ENCODE measurements around the gene COL9A2. TPM values are rescaled to one million over a fixed set of nuclear protein-coding genes. Genes with fewer than 3 reads are reported as not detected.

Gene COL9A2
- polyA plus RNA-seq, 4 donors = 18.8 to 32.0 (median 23.5) TPM

GRCh38 chr1:40265298-40265697 lies 51.8 kb downstream of the COL9A2 start:
- no peak for DNase-seq (ENCODE audit: low read depth in 4 of 4, low spot score in 3 of 4)

DNA sequence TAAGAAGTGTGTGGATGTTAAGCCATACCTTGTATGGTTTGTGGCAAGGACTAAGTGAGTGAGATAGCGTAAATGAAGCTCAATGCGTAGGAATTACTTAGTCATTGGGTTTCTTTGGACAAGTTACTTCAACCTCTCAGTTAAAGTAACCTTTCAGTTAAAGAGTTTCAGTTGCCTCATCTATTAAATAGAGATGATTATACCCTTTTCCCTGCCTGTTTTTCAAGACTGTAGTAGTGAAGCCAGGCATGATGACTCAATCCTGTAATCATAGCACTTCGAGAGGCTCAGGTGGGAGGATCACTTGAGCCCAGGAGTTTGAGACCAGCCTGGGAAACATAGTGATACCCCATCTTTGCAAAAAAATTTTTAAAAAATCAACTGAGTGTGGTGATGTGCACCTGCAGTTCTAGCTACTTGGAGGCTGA lies 52.7 kb downstream of the COL9A2 start:
- DNase-seq (ENCODE audit: low read depth in 4 of 4, low spot score in 3 of 4) = no peak

DNA sequence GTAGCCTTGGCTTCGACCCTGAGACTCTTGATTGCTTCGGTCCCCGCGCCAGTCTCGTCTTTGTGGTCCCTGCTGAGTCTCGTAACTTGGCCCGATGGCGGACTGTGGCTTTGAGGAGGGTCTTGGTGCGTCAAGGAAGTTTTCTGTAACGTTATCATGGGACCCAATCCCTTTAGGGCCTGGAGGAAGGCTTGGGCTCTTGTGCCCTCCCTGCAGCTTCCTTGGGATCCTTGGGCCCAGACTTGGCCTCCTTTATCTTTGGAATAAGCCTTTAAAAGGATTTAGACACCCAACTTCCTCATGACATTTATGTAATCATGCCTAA lies 58.7 kb downstream of the COL9A2 start:
- no peak for DNase-seq (ENCODE audit: low read depth in 4 of 4, low spot score in 3 of 4)

GRCh38 chr1:40257688-40258444 lies 59.2 kb downstream of the COL9A2 start, which contains the start of gene ZMPSTE24:
Gene ZMPSTE24, plus strand, starts transcription at chr1:40258236. Its CDS starts 36 bp downstream, at chr1:40258272.
- peak; percentile 95 for DNase-seq (ENCODE audit: low read depth in 4 of 4, low spot score in 3 of 4)

GRCh38 chr1:40257313-40257687 lies 59.8 kb downstream of the COL9A2 start:
- peak in 2 of 4 donors; percentile 35 to 38 for DNase-seq (ENCODE audit: low read depth in 4 of 4, low spot score in 3 of 4)

DNA sequence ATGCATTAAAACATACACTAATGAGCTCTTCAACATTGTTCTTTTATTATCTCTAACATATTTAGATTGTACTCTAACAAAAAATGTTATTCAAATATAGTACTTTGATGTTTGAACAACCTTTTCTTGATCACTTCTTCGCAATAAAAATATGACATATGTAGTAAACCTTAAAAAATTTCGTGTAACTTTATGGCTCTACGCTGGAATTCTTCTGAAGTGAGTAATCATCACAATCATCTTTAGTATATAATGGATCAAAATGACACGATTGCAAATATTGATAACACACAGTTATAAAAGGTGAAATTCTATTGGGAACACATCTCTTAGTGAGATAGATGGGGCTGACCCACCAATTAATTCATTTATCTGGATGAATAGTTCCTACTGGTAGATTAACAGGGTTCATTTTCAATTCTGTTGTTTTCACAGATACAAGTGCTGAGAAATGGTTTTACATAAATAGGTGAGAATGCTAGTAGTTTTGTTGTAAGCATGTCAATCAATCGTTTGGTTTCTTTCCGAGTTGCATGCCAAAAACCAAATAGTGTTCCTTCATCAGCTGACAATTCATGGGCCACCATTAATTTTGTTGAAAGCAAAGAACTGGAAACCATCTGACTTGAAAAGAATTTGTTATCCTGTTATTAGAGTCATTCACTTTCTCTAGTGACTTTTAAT lies 60.5 kb downstream of the COL9A2 start:
- DNase-seq (ENCODE audit: low read depth in 4 of 4, low spot score in 3 of 4) = no peak

DNA sequence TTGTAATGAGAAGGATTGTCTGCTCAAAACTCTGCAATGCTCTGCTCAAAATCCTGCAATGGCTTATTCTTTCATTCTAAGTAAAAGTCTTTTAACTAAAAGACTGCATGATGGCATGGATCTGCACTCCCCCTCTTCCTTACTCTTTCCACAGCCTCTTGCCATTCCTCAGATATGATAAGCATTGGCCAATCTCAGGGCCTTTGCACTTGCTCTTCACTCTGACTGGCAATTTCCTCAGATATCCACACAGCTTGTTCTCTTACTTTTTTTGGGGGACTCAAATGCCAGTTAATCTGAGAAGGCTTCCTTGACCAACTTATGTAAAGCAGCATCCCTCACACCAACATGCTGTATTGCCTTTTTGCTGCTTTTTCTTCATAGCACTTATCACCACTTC lies 61.9 kb downstream of the COL9A2 start:
- no peak for DNase-seq (ENCODE audit: low read depth in 4 of 4, low spot score in 3 of 4)

- DNase-seq (ENCODE audit: low read depth in 4 of 4, low spot score in 3 of 4) = no peak
These were observed 64.5 kb downstream of the COL9A2 start for GRCh38 chr1:40252601-40253000.

DNA sequence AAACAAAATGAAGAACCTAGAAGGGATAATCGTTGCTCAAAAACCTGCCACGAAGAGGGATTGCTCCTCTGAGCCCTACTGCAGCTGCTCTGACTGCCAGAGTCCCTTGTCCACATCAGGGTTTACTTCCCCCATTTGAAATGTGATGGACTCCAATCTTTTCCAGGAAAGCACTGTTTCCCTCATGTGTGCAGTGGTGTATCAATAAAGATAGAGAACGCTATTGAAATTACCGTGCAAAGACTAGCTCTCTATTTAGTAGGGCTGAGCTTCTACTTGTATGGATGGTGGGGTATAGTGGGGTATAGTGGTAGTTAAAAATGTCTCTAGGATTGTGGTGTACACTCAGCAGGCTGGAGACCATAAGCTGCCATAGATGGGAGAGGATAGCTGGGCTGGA lies 65.6 kb downstream of the COL9A2 start:
- DNase-seq (ENCODE audit: low read depth in 4 of 4, low spot score in 3 of 4) = no peak

Other genes with a start within 250 kb of the COL9A2 start
- 100 to 1,000 TPM; 103 to 134 (median 122) TPM for gene PPT1, start 220.0 kb downstream of the COL9A2 start, polyA plus RNA-seq (ENCODE audit: insufficient read length in 4 of 4)
- gene RLF, start 155.9 kb downstream of the COL9A2 start, polyA plus RNA-seq (ENCODE audit: insufficient read length in 4 of 4) = 10 to 100 TPM; 22.1 to 26.8 (median 24.4) TPM
- not detected for gene TMCO2, start 69.3 kb downstream of the COL9A2 start, polyA plus RNA-seq (ENCODE audit: insufficient read length in 4 of 4)
- 10 to 100 TPM; 57.6 to 68.3 (median 66.0) TPM for gene ZMPSTE24, start 59.0 kb downstream of the COL9A2 start, polyA plus RNA-seq (ENCODE audit: insufficient read length in 4 of 4)
- 10 to 100 TPM; 22.7 to 29.7 (median 24.3) TPM for gene SMAP2, start 56.4 kb upstream of the COL9A2 start, polyA plus RNA-seq (ENCODE audit: insufficient read length in 4 of 4)
- gene ZFP69B, start 133.2 kb upstream of the COL9A2 start, polyA plus RNA-seq (ENCODE audit: insufficient read length in 4 of 4) = 1 to 10 TPM; 4.8 to 5.6 (median 5.5) TPM
- gene ZFP69, start 160.0 kb upstream of the COL9A2 start, polyA plus RNA-seq (ENCODE audit: insufficient read length in 4 of 4) = 1 to 10 TPM; 5.3 to 9.8 (median 8.3) TPM
- 10 to 100 TPM; 12.0 to 14.1 (median 12.5) TPM for gene EXO5, start 191.5 kb upstream of the COL9A2 start, polyA plus RNA-seq (ENCODE audit: insufficient read length in 4 of 4)
- gene ZNF684, start 214.4 kb upstream of the COL9A2 start, polyA plus RNA-seq (ENCODE audit: insufficient read length in 4 of 4) = 10 to 100 TPM in 3 of 4 donors, 1 to 10 TPM in 1; 7.7 to 12.3 (median 11.3) TPM

All from right renal pelvis (tissue), 4 donors.